ENCODE data around the gene TMEM221. TPM values are rescaled to one million over a fixed set of nuclear protein-coding genes. Genes with fewer than 3 reads are reported as not detected.

TMEM221 gene
- total and polyA plus RNA-seq, 3 donors from 2014 or later: 0.68 to 2.6 (median 1.4) TPM

GRCh38 chr19:17393002-17393401 lies 55.5 kb downstream of the TMEM221 start:
- DNase-seq: no peak
- H3K27ac ChIP-seq: no peak overlapping the region
- WGBS, 2 donors: 45 to 50% methylated on average over 2 of the region's 2 CpGs
- H3K4me1 ChIP-seq: peaks cover 8% of the 10 kb centered on the region
- no peak overlapping the region for H3K4me3 ChIP-seq
- no peaks in the 10 kb centered on the region for H3K27me3 ChIP-seq
- H3K36me3 ChIP-seq (ENCODE audit: low read depth, missing control alignments): no peaks in the 10 kb centered on the region
- intact Hi-C loops (cut with DNase I; ENCODE audit: low total_unique reads): no loop called here
- no peaks in the 10 kb centered on the region for H3K9me3 ChIP-seq
- TF ChIP-seq POLR2A (IDR thresholded peaks at IDR 0.05): no peak
- no peak for TF ChIP-seq CTCF (IDR thresholded peaks at IDR 0.05)

GRCh38 chr19:17391371-17392151 lies 56.9 kb downstream of the TMEM221 start:
- no peak for TF ChIP-seq CTCF (IDR thresholded peaks at IDR 0.05)
- TF ChIP-seq POLR2A (IDR thresholded peaks at IDR 0.05): no peak
- Histone ChIP-seq H3K4me3 (peak overlapping the region; percentile 49), H3K36me3 (ENCODE audit: low read depth, missing control alignments) (no peaks in the 10 kb centered on the region), H3K4me1 (peaks cover 8% of the 10 kb centered on the region), H3K27me3 (no peaks in the 10 kb centered on the region), H3K9me3 (no peaks in the 10 kb centered on the region), H3K27ac (no peak overlapping the region)
- DNase-seq: no peak
- intact Hi-C loops (cut with DNase I; ENCODE audit: low total_unique reads): no loop called here
- WGBS, 2 donors: 12 to 14% methylated on average over 18 to 26 of the region's 26 CpGs

- intact Hi-C loops (cut with DNase I; ENCODE audit: low total_unique reads): no loop called here
- H3K27me3 ChIP-seq: no peaks in the 10 kb centered on the region
- no peak overlapping the region for H3K27ac ChIP-seq
Measured at GRCh38 chr19:17390665-17391370, 57.6 kb downstream of the TMEM221 start.

GRCh38 chr19:17389957-17390664 lies 58.4 kb downstream of the TMEM221 start:
- DNase-seq: no peak
- WGBS, 2 donors: 7 to 46% methylated on average over 3 to 36 of the region's 37 CpGs
- H3K27me3 ChIP-seq: no peaks in the 10 kb centered on the region
- no peaks in the 10 kb centered on the region for H3K36me3 ChIP-seq (ENCODE audit: low read depth, missing control alignments)
- intact Hi-C loops (cut with DNase I; ENCODE audit: low total_unique reads): loop anchor here (5.0 kb wide), 1 partner anchor 43 kb away; no protein-coding TSS in a partner anchor
- TF ChIP-seq CTCF (IDR thresholded peaks at IDR 0.05) (no peak), POLR2A (IDR thresholded peaks at IDR 0.05) (no peak)
- H3K9me3 ChIP-seq: no peaks in the 10 kb centered on the region
- peak overlapping the region; percentile 49 for H3K4me3 ChIP-seq
- no peak overlapping the region for H3K27ac ChIP-seq
- peaks cover 8% of the 10 kb centered on the region for H3K4me1 ChIP-seq

More at GRCh38 chr19:17390665-17391370, 57.6 kb downstream of the TMEM221 start:
- TF ChIP-seq CTCF (IDR thresholded peaks at IDR 0.05): peak; percentile 58 to 77 (median 73)
- no peak for TF ChIP-seq POLR2A (IDR thresholded peaks at IDR 0.05)
- peak overlapping the region; percentile 49 for H3K4me3 ChIP-seq
- no peaks in the 10 kb centered on the region for H3K9me3 ChIP-seq
- 1% methylated on average over 26 to 50 of the region's 50 CpGs for WGBS, 2 donors
- H3K4me1 ChIP-seq: peaks cover 8% of the 10 kb centered on the region
- DNase-seq: peak; percentile 94
- H3K36me3 ChIP-seq (ENCODE audit: low read depth, missing control alignments): no peaks in the 10 kb centered on the region
